HepG2 (cell line): ENCODE results near the gene ZKSCAN8. TPM values are rescaled to one million over a fixed set of nuclear protein-coding genes. Genes with fewer than 3 reads are reported as not detected.

Source experiments
- ARID2 ChIP-seq: sonication (generic); formaldehyde crosslinking; IDR thresholded peaks from 2 replicates; pipeline ENCODE4 v1.8.1; 2022; ENCODE audit warnings: mild to moderate bottlenecking, missing genetic modification reagents, borderline replicate concordance
- FOXM1 ChIP-seq: sonication (generic); formaldehyde crosslinking; IDR thresholded peaks from 2 replicates; pipeline ENCODE4 v1.5.0; 2020; ENCODE audit warnings: missing genetic modification reagents
- FOXO1 ChIP-seq: sonication (generic); formaldehyde crosslinking; IDR thresholded peaks from 2 replicates; pipeline ENCODE4 v1.4.0; 2020; ENCODE audit warnings: missing genetic modification reagents
- HMG20A ChIP-seq: IDR thresholded peaks from 2 replicates; pipeline ENCODE4 v1.6.1; 2016; ENCODE audit warnings: borderline replicate concordance
- POLR2AphosphoS2 ChIP-seq: IDR thresholded peaks from 2 replicates; pipeline ENCODE4 v1.6.1; 2011; ENCODE audit warnings: low read depth, low read length, improper control_type of control experiment
- TOPORS ChIP-seq: sonication (generic); formaldehyde crosslinking; IDR thresholded peaks from 2 replicates; pipeline ENCODE4 v1.8.0; 2023; ENCODE audit warnings: mild to moderate bottlenecking, missing genetic modification reagents
- ZIK1 ChIP-seq: sonication (generic); formaldehyde crosslinking; IDR thresholded peaks from 2 replicates; pipeline ENCODE4 v1.5.0; 2020; ENCODE audit warnings: mild to moderate bottlenecking, low read depth, missing genetic modification reagents, borderline replicate concordance
- ZNF335 ChIP-seq: sonication (generic); formaldehyde crosslinking; IDR thresholded peaks from 2 replicates; pipeline ENCODE4 v1.4.0; 2020; ENCODE audit warnings: missing genetic modification reagents
- ZNF496 ChIP-seq: sonication (generic); formaldehyde crosslinking; IDR thresholded peaks from 2 replicates; pipeline ENCODE4 v1.8.1; 2023; ENCODE audit warnings: mild to moderate bottlenecking, moderate library complexity, missing genetic modification reagents; ENCODE audit not compliant: insufficient replicate concordance
- ZNF564 ChIP-seq: sonication (generic); formaldehyde crosslinking; IDR thresholded peaks from 2 replicates; pipeline ENCODE4 v1.8.1; 2023; ENCODE audit warnings: mild to moderate bottlenecking, missing genetic modification reagents
- ZNF780A ChIP-seq: sonication (generic); formaldehyde crosslinking; IDR thresholded peaks from 2 replicates; pipeline ENCODE4 v1.8.0; 2022; ENCODE audit warnings: mild to moderate bottlenecking, missing genetic modification reagents, moderate library complexity
- polyA plus RNA-seq, 8 experiments: library from polyadenylated mRNA; depleted of rRNA in 3 of 8; stranded (reverse) in 7 of 8; unstranded in 1 of 8; fragments of >200 nt; fragmentation: Illumina TruSeq in 4 of 8; extraction: Trizol in 4 of 8; gene quantifications; 2 replicates each; pipeline versions ENCODE4 v1.2.1 to v1.2.3, GENCODE V29; 2011 to 2016; ENCODE audit warnings: low read depth in 4 of 8, missing spikeins in 1 of 8, mixed read lengths in 1 of 8; ENCODE audit not compliant: insufficient read depth in 1 of 8
- total RNA-seq, 5 experiments: library from RNA; depleted of rRNA; stranded (reverse); fragments of >200 nt; fragmentation: Illumina TruSeq; extraction: Trizol; gene quantifications; 2 replicates each; pipeline ENCODE4 v1.2.3, GENCODE V29; 2016; ENCODE audit warnings: low read depth in 1 of 5
- TF ChIP-seq, protein P1 (sequence below): sonication (generic); formaldehyde crosslinking; IDR thresholded peaks from 2 replicates; pipeline ENCODE4 v1.4.0; 2020; ENCODE audit warnings: missing genetic modification reagents
- TF ChIP-seq, protein P2 (sequence below): sonication (generic); formaldehyde crosslinking; IDR thresholded peaks from 2 replicates; pipeline ENCODE4 v1.8.0; 2022; ENCODE audit warnings: mild to moderate bottlenecking, missing genetic modification reagents; ENCODE audit not compliant: insufficient replicate concordance
- TF ChIP-seq, protein P3 (sequence below): sonication (generic); formaldehyde crosslinking; IDR thresholded peaks from 2 replicates; pipeline ENCODE4 v1.4.0; 2020; ENCODE audit warnings: missing genetic modification reagents, borderline replicate concordance
- TF ChIP-seq, protein P4 (sequence below): sonication (generic); formaldehyde crosslinking; IDR thresholded peaks from 2 replicates; pipeline ENCODE4 v1.8.1; 2022; ENCODE audit warnings: low read depth, mild to moderate bottlenecking, missing genetic modification reagents

ZKSCAN8 gene
- total and polyA plus RNA-seq, 2 of the 13 experiments (the other 11 are each of a cell fraction or from before 2014, with no cell fraction given): 12.4 to 20.9 TPM

DNA sequence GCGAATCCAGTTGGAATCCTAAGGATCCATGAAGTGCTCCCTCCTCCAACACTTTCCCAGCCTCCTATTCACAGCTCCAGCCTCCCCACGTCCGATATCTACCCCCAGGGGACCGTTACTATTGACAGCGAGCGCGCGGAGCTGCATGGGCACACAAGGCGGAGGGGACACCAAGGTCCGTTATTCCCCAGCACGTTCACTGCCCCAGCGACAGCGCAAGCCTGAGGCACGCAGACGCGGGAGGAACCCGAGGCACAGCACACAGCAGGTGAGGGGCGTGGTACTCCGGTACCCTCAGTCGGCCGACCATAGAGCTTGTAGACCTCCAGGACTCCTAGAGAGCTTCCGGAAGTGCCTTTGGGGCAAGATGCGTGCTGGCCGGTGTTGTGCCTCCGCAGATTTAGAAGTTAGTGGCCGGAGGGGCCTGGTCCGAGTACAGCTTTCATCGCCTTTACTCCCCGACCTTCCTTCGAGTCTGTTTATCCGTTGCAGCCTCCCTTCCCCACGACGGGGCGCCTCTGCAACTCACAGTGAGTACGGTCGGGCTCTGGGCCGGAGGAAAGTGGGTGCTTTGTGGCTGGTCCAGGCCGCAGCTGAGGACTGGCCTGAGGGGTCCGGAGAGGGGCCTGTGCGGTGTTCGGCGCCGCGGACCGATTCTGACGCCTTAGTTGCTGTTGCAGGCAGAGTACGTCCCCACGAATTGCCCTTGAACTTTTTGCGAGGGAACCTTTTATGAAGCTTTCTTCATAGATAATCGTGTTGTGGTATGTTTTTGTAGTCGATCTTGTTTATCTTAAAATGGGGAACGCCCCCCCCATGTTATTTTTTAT, at the start of gene ZKSCAN8 (continued):
- TF ChIP-seq, protein P1, sequence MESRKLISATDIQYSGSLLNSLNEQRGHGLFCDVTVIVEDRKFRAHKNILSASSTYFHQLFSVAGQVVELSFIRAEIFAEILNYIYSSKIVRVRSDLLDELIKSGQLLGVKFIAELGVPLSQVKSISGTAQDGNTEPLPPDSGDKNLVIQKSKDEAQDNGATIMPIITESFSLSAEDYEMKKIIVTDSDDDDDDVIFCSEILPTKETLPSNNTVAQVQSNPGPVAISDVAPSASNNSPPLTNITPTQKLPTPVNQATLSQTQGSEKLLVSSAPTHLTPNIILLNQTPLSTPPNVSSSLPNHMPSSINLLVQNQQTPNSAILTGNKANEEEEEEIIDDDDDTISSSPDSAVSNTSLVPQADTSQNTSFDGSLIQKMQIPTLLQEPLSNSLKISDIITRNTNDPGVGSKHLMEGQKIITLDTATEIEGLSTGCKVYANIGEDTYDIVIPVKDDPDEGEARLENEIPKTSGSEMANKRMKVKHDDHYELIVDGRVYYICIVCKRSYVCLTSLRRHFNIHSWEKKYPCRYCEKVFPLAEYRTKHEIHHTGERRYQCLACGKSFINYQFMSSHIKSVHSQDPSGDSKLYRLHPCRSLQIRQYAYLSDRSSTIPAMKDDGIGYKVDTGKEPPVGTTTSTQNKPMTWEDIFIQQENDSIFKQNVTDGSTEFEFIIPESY (CRISPR knock-in tag): no peak
- 0 out of 2 replicates have a peak, but pooled peaks have one; percentile 74 for TF ChIP-seq ZNF780A (CRISPR knock-in tag)
- TF ChIP-seq, protein P2, sequence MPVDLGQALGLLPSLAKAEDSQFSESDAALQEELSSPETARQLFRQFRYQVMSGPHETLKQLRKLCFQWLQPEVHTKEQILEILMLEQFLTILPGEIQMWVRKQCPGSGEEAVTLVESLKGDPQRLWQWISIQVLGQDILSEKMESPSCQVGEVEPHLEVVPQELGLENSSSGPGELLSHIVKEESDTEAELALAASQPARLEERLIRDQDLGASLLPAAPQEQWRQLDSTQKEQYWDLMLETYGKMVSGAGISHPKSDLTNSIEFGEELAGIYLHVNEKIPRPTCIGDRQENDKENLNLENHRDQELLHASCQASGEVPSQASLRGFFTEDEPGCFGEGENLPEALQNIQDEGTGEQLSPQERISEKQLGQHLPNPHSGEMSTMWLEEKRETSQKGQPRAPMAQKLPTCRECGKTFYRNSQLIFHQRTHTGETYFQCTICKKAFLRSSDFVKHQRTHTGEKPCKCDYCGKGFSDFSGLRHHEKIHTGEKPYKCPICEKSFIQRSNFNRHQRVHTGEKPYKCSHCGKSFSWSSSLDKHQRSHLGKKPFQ (CRISPR knock-in tag): peak; percentile 89
- TF ChIP-seq ZNF496 (CRISPR knock-in tag): no peak
- peak; percentile 84 for TF ChIP-seq FOXO1 (CRISPR knock-in tag)
- TF ChIP-seq ZNF335 (CRISPR knock-in tag): peak; percentile 98
- TF ChIP-seq FOXM1: no peak
- TF ChIP-seq, protein P3, sequence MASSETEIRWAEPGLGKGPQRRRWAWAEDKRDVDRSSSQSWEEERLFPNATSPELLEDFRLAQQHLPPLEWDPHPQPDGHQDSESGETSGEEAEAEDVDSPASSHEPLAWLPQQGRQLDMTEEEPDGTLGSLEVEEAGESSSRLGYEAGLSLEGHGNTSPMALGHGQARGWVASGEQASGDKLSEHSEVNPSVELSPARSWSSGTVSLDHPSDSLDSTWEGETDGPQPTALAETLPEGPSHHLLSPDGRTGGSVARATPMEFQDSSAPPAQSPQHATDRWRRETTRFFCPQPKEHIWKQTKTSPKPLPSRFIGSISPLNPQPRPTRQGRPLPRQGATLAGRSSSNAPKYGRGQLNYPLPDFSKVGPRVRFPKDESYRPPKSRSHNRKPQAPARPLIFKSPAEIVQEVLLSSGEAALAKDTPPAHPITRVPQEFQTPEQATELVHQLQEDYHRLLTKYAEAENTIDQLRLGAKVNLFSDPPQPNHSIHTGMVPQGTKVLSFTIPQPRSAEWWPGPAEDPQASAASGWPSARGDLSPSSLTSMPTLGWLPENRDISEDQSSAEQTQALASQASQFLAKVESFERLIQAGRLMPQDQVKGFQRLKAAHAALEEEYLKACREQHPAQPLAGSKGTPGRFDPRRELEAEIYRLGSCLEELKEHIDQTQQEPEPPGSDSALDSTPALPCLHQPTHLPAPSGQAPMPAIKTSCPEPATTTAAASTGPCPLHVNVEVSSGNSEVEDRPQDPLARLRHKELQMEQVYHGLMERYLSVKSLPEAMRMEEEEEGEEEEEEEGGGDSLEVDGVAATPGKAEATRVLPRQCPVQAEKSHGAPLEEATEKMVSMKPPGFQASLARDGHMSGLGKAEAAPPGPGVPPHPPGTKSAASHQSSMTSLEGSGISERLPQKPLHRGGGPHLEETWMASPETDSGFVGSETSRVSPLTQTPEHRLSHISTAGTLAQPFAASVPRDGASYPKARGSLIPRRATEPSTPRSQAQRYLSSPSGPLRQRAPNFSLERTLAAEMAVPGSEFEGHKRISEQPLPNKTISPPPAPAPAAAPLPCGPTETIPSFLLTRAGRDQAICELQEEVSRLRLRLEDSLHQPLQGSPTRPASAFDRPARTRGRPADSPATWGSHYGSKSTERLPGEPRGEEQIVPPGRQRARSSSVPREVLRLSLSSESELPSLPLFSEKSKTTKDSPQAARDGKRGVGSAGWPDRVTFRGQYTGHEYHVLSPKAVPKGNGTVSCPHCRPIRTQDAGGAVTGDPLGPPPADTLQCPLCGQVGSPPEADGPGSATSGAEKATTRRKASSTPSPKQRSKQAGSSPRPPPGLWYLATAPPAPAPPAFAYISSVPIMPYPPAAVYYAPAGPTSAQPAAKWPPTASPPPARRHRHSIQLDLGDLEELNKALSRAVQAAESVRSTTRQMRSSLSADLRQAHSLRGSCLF (CRISPR knock-in tag): no peak
- TF ChIP-seq, protein P4, sequence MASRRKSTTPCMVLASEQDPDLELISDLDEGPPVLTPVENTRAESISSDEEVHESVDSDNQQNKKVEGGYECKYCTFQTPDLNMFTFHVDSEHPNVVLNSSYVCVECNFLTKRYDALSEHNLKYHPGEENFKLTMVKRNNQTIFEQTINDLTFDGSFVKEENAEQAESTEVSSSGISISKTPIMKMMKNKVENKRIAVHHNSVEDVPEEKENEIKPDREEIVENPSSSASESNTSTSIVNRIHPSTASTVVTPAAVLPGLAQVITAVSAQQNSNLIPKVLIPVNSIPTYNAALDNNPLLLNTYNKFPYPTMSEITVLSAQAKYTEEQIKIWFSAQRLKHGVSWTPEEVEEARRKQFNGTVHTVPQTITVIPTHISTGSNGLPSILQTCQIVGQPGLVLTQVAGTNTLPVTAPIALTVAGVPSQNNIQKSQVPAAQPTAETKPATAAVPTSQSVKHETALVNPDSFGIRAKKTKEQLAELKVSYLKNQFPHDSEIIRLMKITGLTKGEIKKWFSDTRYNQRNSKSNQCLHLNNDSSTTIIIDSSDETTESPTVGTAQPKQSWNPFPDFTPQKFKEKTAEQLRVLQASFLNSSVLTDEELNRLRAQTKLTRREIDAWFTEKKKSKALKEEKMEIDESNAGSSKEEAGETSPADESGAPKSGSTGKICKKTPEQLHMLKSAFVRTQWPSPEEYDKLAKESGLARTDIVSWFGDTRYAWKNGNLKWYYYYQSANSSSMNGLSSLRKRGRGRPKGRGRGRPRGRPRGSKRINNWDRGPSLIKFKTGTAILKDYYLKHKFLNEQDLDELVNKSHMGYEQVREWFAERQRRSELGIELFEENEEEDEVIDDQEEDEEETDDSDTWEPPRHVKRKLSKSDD (CRISPR knock-in tag): peak; percentile 85
- peak; percentile 45; the same call in 1 of the 2 replicates for TF ChIP-seq HMG20A (CRISPR knock-in tag)
- peak; percentile 43 for TF ChIP-seq TOPORS
- peak; percentile 97 for TF ChIP-seq ZNF564 (CRISPR knock-in tag)
- TF ChIP-seq POLR2AphosphoS2: no peak
- peak; percentile 73 for TF ChIP-seq ARID2 (CRISPR knock-in tag)
- TF ChIP-seq ZIK1 (CRISPR knock-in tag): peak; percentile 48; the same call in 1 of the 2 replicates
